GM10248 (cell line): Measurements from ENCODE around the gene UBE2V1.

Experiments used
- CTCF ChIA-PET: fragments of 300-600 bp; sonication (Branson Sonifier 250); formaldehyde crosslinking; extraction: SDS; loops from one replicate; lab custom pipeline; 2021; ENCODE audit warnings: antibody characterized with exemption; lab: Yijun Ruan, JAX
- POLR2A ChIA-PET: fragments of 350-650 bp; sonication (Branson Sonifier 250); formaldehyde crosslinking; extraction: SDS; loops from one replicate; lab custom pipeline; 2020; ENCODE audit warnings: antibody characterized with exemption; lab: Yijun Ruan, JAX
- DNase-seq: peaks from one replicate; pipeline ENCODE4 v3.0.0; 2012; ENCODE audit errors: extremely low spot score
- TF ChIP-seq, protein P1 (sequence below): IDR thresholded peaks from 2 replicates; pipeline ENCODE4 v1.5.1; 2012; ENCODE audit warnings: mild to moderate bottlenecking, low read depth; ENCODE audit errors: extremely low read depth, missing control alignments, control extremely low read depth

Gene UBE2V1

DNA sequence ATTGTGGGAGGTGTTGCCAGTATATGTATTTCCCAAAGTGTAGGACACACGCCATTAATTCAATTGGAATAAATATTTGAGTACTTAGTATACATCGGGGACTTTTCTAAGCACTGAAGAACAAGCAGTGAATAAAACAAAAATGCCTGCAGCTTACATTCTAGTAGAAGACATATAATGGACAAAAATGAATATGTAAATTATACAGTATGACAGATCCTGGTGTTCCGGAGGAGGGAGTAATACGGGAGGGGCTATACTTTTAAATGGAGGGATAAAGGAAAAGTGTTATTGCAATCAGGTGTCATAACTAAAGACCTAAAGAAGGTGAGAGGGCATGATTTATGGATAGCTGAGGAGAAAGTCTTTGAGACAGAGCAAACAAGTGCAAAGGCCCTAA lies 15.1 kb downstream of the UBE2V1 start:
- CTCF ChIA-PET = interaction anchor here (1.5 to 9.3 kb wide), 6 partner anchors 9 to 119 kb away, joined by 3 to 85 read pairs (median 20); no protein-coding TSS in a partner anchor

DNA sequence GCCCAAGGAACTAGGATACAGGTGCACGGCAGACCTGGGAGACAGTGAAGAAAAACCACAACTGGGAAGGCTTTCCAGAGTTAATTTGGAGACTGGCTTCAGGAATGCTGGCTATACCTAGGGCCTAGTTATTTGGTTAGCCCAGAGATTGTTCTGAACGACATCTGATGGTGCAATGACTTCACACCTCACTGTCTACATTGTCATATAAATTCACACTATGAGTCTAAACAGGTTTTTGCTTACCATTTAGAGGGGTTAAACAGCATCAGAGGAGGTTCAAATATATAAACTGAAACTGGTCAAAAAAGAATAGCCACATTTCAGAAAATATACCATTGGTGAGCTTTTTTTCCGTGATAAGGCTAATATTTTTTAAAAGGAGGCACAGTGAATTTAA lies 16.7 kb downstream of the UBE2V1 start:
- DNase-seq = no peak
- TF ChIP-seq, protein P1, sequence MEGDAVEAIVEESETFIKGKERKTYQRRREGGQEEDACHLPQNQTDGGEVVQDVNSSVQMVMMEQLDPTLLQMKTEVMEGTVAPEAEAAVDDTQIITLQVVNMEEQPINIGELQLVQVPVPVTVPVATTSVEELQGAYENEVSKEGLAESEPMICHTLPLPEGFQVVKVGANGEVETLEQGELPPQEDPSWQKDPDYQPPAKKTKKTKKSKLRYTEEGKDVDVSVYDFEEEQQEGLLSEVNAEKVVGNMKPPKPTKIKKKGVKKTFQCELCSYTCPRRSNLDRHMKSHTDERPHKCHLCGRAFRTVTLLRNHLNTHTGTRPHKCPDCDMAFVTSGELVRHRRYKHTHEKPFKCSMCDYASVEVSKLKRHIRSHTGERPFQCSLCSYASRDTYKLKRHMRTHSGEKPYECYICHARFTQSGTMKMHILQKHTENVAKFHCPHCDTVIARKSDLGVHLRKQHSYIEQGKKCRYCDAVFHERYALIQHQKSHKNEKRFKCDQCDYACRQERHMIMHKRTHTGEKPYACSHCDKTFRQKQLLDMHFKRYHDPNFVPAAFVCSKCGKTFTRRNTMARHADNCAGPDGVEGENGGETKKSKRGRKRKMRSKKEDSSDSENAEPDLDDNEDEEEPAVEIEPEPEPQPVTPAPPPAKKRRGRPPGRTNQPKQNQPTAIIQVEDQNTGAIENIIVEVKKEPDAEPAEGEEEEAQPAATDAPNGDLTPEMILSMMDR = no peak
- CTCF ChIA-PET = interaction anchor here (0.8 to 9.3 kb wide), 4 partner anchors 9 to 73 kb away, joined by 3 to 85 read pairs (median 22); no protein-coding TSS in a partner anchor
- POLR2A ChIA-PET = no interaction called here

More for the DNA sequence above, 15.1 kb downstream of the UBE2V1 start:
- no peak for DNase-seq
- POLR2A ChIA-PET = no interaction called here
- TF ChIP-seq, protein P1 = no peak

DNA sequence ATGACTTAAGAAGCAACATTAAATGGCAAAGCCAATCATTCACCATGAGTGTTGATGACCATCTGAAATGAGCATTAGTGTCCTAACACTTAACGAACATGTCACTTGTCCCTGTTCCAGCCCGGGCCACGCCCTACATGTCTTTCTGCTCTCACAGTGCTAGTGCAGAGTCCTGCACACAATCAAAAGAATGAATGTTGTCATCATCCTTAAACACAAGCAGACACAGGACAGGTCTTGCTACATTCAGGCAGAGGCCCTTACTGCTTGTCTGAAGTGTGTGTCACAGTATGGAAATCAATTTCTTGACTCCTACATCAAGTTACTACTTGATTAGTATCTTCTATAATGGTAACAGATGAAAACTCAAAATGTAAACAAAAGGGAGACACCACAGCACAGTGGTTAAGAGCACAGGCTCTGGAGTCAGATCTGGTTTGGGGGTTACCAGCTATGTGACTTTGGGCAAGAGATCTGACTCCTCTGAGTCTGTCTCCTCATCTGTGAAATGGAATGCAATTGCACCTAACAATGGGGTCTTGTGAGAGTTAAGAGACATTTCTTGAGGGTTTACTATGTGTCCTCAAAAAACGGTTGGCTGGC lies 17.4 kb downstream of the UBE2V1 start:
- POLR2A ChIA-PET = no interaction called here
- TF ChIP-seq, protein P1 = no peak
- CTCF ChIA-PET = interaction anchor here (0.8 to 9.3 kb wide), 3 partner anchors 10 to 74 kb away, joined by 3 to 85 read pairs (median 38); no protein-coding TSS in a partner anchor

DNA sequence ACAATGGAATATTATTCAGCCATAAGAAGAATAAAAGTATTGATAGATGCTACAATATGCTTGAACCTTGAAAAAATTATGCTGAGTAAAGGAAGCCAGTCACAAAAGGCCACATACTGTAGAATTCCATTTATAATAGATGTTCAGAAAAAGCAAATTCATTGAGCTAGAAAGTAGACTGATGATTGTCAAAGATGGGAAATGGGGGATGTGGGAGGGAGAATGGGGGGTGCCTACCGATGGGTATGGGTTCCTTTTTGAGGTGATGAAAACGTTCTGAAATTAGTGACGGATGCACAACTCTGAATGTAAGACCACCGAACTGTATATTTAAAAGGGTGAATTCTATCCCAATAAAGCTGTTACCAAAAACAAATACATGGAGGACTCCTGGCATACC lies 18.4 kb downstream of the UBE2V1 start:
- TF ChIP-seq, protein P1 = no peak
- ChIA-PET POLR2A (no interaction called here), CTCF (interaction anchor here (1.0 to 9.3 kb wide), 3 partner anchors 9 to 23 kb away, joined by 4 to 85 read pairs (median 9); no protein-coding TSS in a partner anchor)
- DNase-seq = no peak

More for the DNA sequence above, 17.4 kb downstream of the UBE2V1 start:
- no peak for DNase-seq

DNA sequence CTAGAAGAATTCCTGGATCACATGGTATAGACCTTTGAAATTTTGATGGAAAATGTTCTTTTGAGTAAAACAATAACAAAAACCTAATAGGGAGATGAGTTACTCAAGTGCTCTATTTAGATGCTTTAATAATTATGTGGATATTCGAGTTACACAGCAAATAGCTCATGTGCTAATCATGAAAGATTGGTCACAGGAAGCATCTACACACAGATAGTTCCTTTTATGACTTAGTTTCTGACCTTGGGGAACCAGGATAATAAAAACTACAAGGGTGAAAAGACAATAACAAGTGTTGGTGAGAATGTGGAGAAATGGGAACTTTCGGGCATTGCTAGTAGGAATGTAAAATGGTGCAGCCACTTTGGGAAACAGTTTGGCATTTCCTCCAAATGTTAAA lies 19.7 kb downstream of the UBE2V1 start:
- CTCF ChIA-PET = interaction anchor here (1.0 to 9.3 kb wide), 9 partner anchors 8 to 114 kb away, joined by 3 to 85 read pairs (median 5); partner anchors contain the start of gene UBE2V1
- TF ChIP-seq, protein P1 = no peak
- POLR2A ChIA-PET = no interaction called here
- DNase-seq = no peak

DNA sequence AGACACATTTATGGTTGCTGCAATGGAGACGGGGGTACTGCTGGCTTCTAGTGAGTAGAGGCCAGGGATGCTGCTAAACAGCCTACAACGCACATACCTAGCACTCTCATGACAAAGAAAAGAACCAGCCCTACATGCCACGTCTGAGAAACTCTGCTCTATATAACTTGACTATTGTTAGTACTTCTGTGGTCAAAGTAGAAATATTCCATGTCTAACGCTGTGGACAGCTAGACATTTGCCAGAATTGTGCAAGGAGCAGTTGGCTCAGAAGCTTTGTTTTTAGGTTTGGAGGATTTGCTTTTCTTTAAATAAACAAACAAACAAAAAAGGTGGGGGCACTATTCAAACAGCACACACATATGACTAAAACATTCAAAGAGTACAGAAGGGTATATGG lies 20.5 kb downstream of the UBE2V1 start:
- DNase-seq = no peak
- CTCF ChIA-PET = interaction anchor here (1.0 to 9.3 kb wide), 10 partner anchors 7 to 113 kb away, joined by 3 to 85 read pairs (median 5); partner anchors contain the start of gene UBE2V1
- POLR2A ChIA-PET = interaction anchor here (1.0 kb wide), 1 partner anchor 10 kb away, joined by 3 read pairs; no protein-coding TSS in a partner anchor
- TF ChIP-seq, protein P1 = no peak
